ENCODE results near the gene UTP14C. TPM values are rescaled to one million over a fixed set of nuclear protein-coding genes. Genes with fewer than 3 reads are reported as not detected.
"Not testable (repeated sequence)": the region's sequence is repeated elsewhere in the genome, so short reads cannot be mapped to it uniquely, and the experiment has no call there.

UTP14C gene
- total RNA-seq, 1 experiment from 2014 or later = 9.0 TPM

DNA sequence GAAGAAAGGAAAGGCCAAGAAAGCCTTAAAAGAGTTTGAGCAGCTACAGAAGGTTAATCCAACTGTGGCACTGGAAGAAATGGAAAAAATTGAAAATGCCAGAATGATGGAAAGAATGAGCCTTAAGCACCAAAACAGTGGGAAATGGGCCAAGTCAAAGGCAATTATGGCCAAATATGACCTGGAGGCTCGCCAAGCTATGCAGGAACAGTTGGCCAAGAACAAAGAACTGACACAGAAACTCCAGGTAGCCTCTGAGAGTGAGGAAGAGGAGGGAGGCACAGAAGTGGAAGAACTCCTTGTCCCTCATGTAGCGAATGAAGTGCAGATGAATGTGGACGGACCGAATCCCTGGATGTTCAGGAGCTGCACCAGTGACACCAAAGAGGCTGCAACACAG lies 5.1 kb downstream of the UTP14C start:
- H4K20me1 ChIP-seq (ENCODE audit: insufficient read depth) = no peaks in the 10 kb centered on the region
- no peaks in the 10 kb centered on the region for H3K9me3 ChIP-seq (ENCODE audit: control insufficient read depth in 1 of 2, insufficient read depth in 1 of 2, low read depth in 1 of 2, low read length in 2 of 2)
- CTCF ChIA-PET = no interaction called here
- H2AFZ ChIP-seq (ENCODE audit: low read depth, low read length, poor library complexity, severe bottlenecking) = no peak overlapping the region
- no peak overlapping the region for H3K4me2 ChIP-seq (ENCODE audit: low read length)
- BruUV-seq (replicated peaks) = no TSS peak
- H3K4me1 ChIP-seq (ENCODE audit: control insufficient read depth in 1 of 2, insufficient read depth in 2 of 2, low read length in 2 of 2) = no peaks in the 10 kb centered on the region
- H3K27ac ChIP-seq (ENCODE audit: low read depth, low read length) = no peak overlapping the region
- H3K79me2 ChIP-seq (ENCODE audit: insufficient read depth, low read length) = peaks cover 7% of the 10 kb centered on the region; the same call in 1 of the 2 replicates
- intact Hi-C loops (cut with micrococcal nuclease) = no loop called here
- RAD21 ChIA-PET (ENCODE audit: low non-redundant PET in 1 of 2, low total read pairs in 2 of 2, uncharacterized antibody in 2 of 2, unreplicated experiment in 2 of 2) = no interaction called here
- ATAC-seq (no peak), DNase-seq (ENCODE audit: low read depth, low spot score) (no peak)
- peaks cover 8 to 9% of the 10 kb centered on the region in 2 experiments; a peak in 3 of 4 replicates for H3K36me3 ChIP-seq (ENCODE audit: control insufficient read depth in 1 of 2, insufficient read depth in 2 of 2, low read length in 2 of 2)
- POLR2A ChIA-PET = no interaction called here
- H3K9ac ChIP-seq (ENCODE audit: low read length) = no peak overlapping the region
- no peak overlapping the region for H3K4me3 ChIP-seq (replicated peaks in 1 of 2; ENCODE audit: low read depth in 1 of 2, low read length in 2 of 2)
- no peaks in the 10 kb centered on the region for H3K27me3 ChIP-seq (ENCODE audit: insufficient read depth, low read length)
- no peaks in the 10 kb centered on the region for H3K9me2 ChIP-seq (ENCODE audit: insufficient read depth)
- TF ChIP-seq ZNF274 (IDR thresholded peaks at IDR 0.05; ENCODE audit: low read depth, low read length) (no peak), POLR2A (IDR thresholded peaks at IDR 0.05; ENCODE audit: borderline replicate concordance, extremely low read depth, insufficient read depth, insufficient read length) (no peak), SRF (IDR thresholded peaks at IDR 0.05; ENCODE audit: low read depth) (no peak), JUND (IDR thresholded peaks at IDR 0.05) (no peak), CBX3 (IDR thresholded peaks at IDR 0.05; ENCODE audit: low read depth) (no peak), POLR2AphosphoS5 (IDR thresholded peaks at IDR 0.05; ENCODE audit: low read depth, low read length) (no peak)

DNA sequence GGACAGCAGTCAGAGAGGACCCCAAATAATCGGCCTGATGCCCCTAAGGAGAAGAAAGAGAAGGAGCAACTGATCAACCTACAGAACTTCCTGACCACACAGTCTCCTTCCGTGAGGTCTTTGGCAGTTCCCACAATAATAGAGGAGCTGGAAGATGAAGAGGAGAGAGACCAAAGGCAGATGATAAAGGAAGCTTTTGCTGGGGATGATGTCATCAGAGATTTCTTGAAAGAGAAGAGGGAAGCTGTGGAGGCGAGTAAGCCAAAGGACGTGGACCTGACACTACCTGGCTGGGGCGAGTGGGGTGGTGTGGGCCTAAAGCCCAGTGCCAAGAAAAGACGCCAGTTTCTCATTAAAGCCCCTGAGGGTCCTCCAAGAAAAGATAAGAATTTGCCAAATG lies 5.9 kb downstream of the UTP14C start:
- H2AFZ ChIP-seq (ENCODE audit: low read depth, low read length, poor library complexity, severe bottlenecking); H4K20me1 ChIP-seq (ENCODE audit: insufficient read depth); intact Hi-C loops (cut with micrococcal nuclease); H3K27ac ChIP-seq (ENCODE audit: low read depth, low read length); H3K27me3 ChIP-seq (ENCODE audit: insufficient read depth, low read length); H3K79me2 ChIP-seq (ENCODE audit: insufficient read depth, low read length); DNase-seq (ENCODE audit: low read depth, low spot score); H3K4me2 ChIP-seq (ENCODE audit: low read length); BruUV-seq (replicated peaks); H3K9me3 ChIP-seq (ENCODE audit: control insufficient read depth in 1 of 2, insufficient read depth in 1 of 2, low read depth in 1 of 2, low read length in 2 of 2); POLR2A ChIA-PET; H3K9me2 ChIP-seq (ENCODE audit: insufficient read depth); H3K9ac ChIP-seq (ENCODE audit: low read length); H3K36me3 ChIP-seq (ENCODE audit: control insufficient read depth in 1 of 2, insufficient read depth in 2 of 2, low read length in 2 of 2); RAD21 ChIA-PET (ENCODE audit: low non-redundant PET in 1 of 2, low total read pairs in 2 of 2, uncharacterized antibody in 2 of 2, unreplicated experiment in 2 of 2); H3K4me1 ChIP-seq (ENCODE audit: control insufficient read depth in 1 of 2, insufficient read depth in 2 of 2, low read length in 2 of 2); H3K4me3 ChIP-seq (replicated peaks in 1 of 2; ENCODE audit: low read depth in 1 of 2, low read length in 2 of 2); CTCF ChIA-PET; ATAC-seq: not testable (repeated sequence)

Data from HCT116 (cell line).